Urinary bladder (tissue), 4 donors: ENCODE data around the gene ZNF512. TPM values are rescaled to one million over a fixed set of nuclear protein-coding genes. Genes with fewer than 3 reads are reported as not detected.
"Not testable (repeated sequence)": the region's sequence is repeated elsewhere in the genome, so short reads cannot be mapped to it uniquely, and the experiment has no call there.

ENCODE experiments used
- DNase-seq: peaks from one replicate; pipeline ENCODE4 v3.0.0-alpha.2; 2015; ENCODE audit errors: extremely low spot score
- H3K27ac ChIP-seq: one replicate; pipeline ENCODE4 v1.5.1; 2013; ENCODE audit warnings: low read depth, mild to moderate bottlenecking, moderate library complexity
- H3K36me3 ChIP-seq: one replicate; pipeline ENCODE4 v1.6.1; 2013; ENCODE audit warnings: mild to moderate bottlenecking, moderate library complexity; ENCODE audit not compliant: insufficient read depth
- H3K4me1 ChIP-seq: one replicate; pipeline ENCODE4 v1.6.1; 2013; ENCODE audit warnings: mild to moderate bottlenecking, moderate library complexity; ENCODE audit not compliant: insufficient read depth
- H3K4me3 ChIP-seq: one replicate; pipeline ENCODE4 v1.5.1; 2013; ENCODE audit warnings: low read depth, low read length
- WGBS: extraction: QIAGEN DNeasy Blood & Tissue Kit; methylation state at CpG from one replicate; pipeline ENCODE4 v1.1.7; 2013; 5-methylcytosine and 5-hydroxymethylcytosine counted together
- polyA plus RNA-seq: library from polyadenylated mRNA; stranded (reverse); fragments of 200-250 nt; gene quantifications from one replicate; pipeline ENCODE4 v1.2.3, GENCODE V29; 2013
- total RNA-seq: library from RNA; depleted of rRNA; stranded (reverse); fragments of >200 nt; gene quantifications from one replicate; pipeline ENCODE4 v1.2.3, GENCODE V29; 2014
- donor health status: healthy with polysubstance abuse.
- donor health status: healthy.

The ZNF512 gene
- total RNA-seq (40.2 TPM), polyA plus RNA-seq (31.6 TPM)

DNA sequence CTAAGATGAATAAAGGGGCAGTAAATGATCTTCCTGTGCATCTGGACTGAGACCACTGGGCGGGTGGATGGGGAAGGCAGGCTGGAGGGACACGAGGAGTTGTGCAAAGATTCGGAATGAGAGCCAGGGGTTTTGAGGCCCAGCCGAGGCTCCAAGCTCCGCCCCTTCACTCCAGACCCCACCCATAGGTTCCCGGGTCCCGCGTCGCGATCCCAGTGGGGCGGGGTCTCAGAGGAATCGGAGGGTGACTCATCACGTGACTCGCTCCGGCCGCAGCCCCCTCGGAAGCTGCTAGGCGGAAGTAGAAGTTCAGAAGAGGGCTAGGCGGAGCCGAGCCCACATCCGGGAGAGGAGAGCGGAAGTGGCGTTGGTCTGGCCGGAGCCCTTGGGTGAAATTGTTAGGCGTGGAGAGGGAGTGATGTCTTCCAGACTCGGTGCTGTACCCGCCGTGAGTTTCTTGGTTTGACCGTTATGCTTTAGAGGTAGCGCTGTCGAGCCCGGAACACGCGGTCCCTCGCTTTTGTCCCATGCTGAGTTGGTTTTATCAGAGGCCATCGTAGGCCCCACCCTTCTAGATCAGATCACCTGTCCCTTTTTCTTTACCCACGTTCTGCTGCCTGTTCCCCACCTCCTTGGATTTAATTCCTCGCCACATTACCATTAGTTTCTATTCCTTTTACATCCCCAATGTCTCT lies at the start of gene ZNF512:
Gene ZNF512, plus strand, starts transcription at position 348 of the 695 bp plus-strand sequence. Its CDS starts 71 bp downstream, at position 419.
- under 1% methylated on average over 38 of the region's 38 CpGs for WGBS
- no peaks in the 10 kb centered on the region for H3K4me1 ChIP-seq
- peak within 1 kb of the TSS; percentile 71 for H3K27ac ChIP-seq
- H3K36me3 ChIP-seq, result no peaks in the 10 kb centered on the region
- H3K4me3 ChIP-seq, result peak within 1 kb of the TSS; percentile 65
- DNase-seq, result peak; percentile 81

DNA sequence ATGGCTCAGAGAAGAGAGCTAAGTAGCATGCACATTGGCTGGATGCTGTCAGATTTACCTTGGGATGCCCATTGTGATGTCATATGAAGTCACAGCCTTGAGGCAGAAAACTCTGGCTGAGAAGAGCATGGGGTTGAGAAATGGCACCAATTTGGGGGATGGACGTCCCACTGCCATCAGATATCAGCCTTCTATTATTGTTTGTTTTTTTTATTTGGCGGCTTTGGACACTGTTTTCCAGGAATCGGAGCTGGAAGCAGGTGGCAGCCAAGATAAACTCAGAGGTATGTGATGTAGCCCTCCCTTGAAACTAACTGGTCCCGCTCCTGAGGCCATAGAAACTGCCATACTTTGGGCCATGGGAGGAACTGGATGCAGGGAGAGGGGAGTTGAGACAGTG lies 45.6 kb upstream of the ZNF512 start:
- 67% methylated on average over 4 of the region's 4 CpGs for WGBS
- no peak for DNase-seq
- H3K36me3 ChIP-seq, result no peaks in the 10 kb centered on the region
- H3K4me1 ChIP-seq, result no peaks in the 10 kb centered on the region
- no peak overlapping the region for H3K27ac ChIP-seq
- H3K4me3 ChIP-seq, result no peak overlapping the region

DNA sequence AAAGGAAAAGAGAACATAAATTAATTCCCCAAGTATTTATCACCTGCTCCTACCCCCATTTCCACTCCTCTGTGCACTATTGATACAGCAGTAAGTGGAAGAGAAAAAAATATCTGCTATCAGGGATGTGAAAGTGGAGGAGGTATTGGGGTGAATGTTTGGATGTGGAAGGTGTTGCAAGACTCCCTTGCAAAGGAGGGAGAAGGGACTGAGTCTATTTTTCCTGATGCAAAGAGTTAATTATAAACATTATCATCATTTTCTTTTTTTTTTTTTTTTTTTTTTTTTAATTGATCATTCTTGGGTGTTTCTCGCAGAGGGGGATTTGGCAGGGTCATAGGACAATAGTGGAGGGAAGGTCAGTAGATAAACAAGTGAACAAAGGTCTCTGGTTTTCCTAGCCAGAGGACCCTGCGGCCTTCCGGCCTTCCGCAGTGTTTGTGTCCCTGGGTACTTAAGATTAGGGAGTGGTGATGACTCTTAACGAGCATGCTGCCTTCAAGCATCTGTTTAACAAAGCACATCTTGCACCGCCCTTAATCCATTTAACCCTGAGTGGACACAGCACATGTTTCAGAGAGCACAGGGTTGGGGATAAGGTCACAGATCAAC lies 43.9 kb upstream of the ZNF512 start:
- 49% methylated on average over 4 of the region's 6 CpGs for WGBS
- DNase-seq, result not testable (repeated sequence)

DNA sequence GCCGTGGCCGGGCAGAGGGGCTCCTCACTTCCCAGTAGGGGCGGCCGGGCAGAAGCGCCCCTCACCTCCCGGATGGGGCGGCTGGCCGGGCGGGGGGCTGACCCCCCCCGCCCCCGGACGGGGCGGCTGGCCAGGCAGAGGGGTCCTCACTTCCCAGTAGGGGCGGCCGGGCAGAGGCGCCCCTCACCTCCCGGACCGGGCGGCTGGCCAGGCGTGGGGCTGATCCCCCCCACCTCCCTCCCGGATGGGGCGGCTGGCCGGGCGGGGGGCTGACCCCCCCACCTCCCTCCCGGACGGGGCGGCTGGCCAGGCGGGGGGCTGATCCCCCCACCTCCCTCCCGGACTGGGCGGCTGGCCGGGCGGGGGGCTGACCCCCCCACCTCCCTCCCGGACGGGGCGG lies 43.2 kb upstream of the ZNF512 start:
- DNase-seq, H3K27ac ChIP-seq, H3K4me3 ChIP-seq, H3K4me1 ChIP-seq, H3K36me3 ChIP-seq: not testable (repeated sequence)
- 93% methylated on average over 24 of the region's 35 CpGs for WGBS

More for the DNA sequence above, 43.9 kb upstream of the ZNF512 start:
- not testable (repeated sequence) for H3K4me3 ChIP-seq, H3K27ac ChIP-seq, H3K36me3 ChIP-seq, H3K4me1 ChIP-seq

DNA sequence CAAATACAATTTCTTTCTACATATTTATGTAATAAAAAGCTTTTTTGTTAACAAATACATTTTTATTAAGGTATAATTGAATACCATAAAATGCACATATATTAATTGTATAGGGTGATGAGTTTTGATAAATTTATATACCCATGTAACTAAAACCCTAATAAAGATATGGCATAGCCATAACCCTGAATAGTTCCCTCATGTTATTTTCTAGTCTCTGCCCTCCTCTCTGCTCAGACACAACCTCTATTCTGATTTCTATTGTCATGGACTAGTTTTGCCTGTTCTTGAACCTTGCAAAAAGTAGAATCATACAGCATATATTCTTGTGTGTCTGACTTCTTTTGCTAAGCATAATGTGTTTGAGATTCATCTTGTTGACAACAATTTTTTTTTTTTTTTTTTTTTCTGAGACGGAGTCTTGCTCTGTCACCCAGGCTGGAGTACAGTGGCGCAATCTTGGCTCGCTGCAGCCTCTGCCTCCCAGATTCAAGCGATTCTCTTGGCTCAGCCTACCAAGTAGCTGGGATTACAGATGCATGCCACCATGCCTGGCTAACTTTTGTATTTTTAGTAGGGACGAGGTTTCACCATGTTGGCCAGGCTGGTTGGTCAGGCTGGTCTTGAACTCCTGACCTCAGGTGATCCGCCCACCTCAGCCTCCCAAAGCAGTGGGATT lies 38.6 kb upstream of the ZNF512 start:
- Histone ChIP-seq H3K27ac (no peak overlapping the region), H3K4me3 (no peak overlapping the region), H3K4me1 (no peaks in the 10 kb centered on the region), H3K36me3 (no peaks in the 10 kb centered on the region)
- no peak for DNase-seq
- 82% methylated on average over 6 of the region's 6 CpGs for WGBS

- 90% methylated on average over 5 of the region's 5 CpGs for WGBS
- no peak overlapping the region for H3K4me3 ChIP-seq
- no peaks in the 10 kb centered on the region for H3K4me1 ChIP-seq
- no peak overlapping the region for H3K27ac ChIP-seq
- H3K36me3 ChIP-seq, result no peaks in the 10 kb centered on the region
- DNase-seq, result no peak
Observed at GRCh38 chr2:27545348-27546141, 37.3 kb upstream of the ZNF512 start.

DNA sequence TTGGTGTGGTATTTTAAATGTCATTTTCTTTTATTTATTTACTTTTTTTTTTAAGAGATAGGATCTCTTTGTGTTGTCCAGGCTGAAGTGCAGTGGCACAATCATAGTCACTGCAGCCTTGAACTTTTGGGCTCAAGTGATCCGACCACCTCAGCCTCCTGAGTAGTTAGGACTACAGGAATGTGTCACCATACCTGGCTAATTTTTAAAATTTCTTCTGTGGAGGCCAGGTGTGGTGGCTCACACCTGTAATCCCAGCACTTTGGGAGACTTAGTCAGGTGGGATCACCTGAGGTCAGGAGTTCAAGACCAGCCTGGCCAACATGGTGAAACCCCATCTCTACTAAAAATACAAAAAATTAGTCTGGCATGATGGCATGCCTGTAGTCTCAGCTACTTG lies 33.5 kb upstream of the ZNF512 start:
- WGBS, result 81% methylated on average over 1 of the region's 1 CpG
- DNase-seq, result no peak
- no peak overlapping the region for H3K27ac ChIP-seq

GRCh38 chr2:27551514-27551913 lies 31.3 kb upstream of the ZNF512 start:
- no peak overlapping the region for H3K27ac ChIP-seq
- DNase-seq, result no peak
- no peak overlapping the region for H3K4me3 ChIP-seq
- 98% methylated on average over 1 of the region's 1 CpG for WGBS
- H3K36me3 ChIP-seq, result no peaks in the 10 kb centered on the region
- no peaks in the 10 kb centered on the region for H3K4me1 ChIP-seq

More for the DNA sequence above, 33.5 kb upstream of the ZNF512 start:
- Histone ChIP-seq H3K36me3 (no peaks in the 10 kb centered on the region), H3K4me3 (no peak overlapping the region), H3K4me1 (no peaks in the 10 kb centered on the region)

DNA sequence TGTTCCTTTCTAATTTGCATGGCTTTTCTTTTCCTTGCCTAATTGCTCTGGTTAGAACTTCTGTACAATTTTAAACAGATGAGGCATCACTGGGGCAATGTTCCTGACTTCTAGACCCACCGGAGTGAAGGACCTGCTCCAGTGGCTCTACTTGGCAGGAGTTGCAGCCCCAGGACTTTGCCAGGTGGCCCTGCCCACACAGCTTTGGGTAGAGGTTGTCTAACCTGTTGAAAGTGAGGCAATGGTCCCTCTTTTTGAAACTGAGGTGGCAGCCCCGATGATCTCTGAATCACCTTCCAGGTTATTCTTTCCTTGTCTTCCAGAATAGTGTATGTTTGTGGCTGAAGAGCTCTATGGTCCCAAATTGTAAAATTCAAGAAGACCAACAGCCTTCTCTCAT lies 29.9 kb upstream of the ZNF512 start:
- WGBS, result 86% methylated on average over 2 of the region's 2 CpGs

DNA sequence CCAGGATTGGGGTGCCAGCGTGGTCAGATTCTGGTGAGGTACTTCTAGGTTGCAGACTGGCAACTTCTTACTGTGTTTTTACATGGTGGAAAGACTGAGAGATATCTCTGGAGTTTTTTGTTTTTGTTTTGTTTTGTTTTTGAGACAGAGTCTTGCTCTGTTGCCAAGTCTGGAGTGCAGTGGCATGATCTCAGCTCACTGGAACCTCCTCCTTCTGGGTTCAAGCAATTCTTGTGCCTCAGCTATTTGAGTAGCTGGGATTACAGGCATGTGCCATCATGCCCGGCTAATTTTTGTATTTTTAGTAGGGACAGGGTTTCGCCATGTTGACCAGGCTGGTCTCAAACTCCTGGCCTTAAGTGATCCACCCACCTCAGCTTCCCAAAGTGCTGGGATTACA lies 28.4 kb upstream of the ZNF512 start:
- DNase-seq, H3K27ac ChIP-seq: not testable (repeated sequence)

More for the DNA sequence above, 29.9 kb upstream of the ZNF512 start:
- no peaks in the 10 kb centered on the region for H3K4me1 ChIP-seq
- H3K36me3 ChIP-seq, result no peaks in the 10 kb centered on the region
- no peak overlapping the region for H3K27ac ChIP-seq
- DNase-seq, result no peak
- no peak overlapping the region for H3K4me3 ChIP-seq

GRCh38 chr2:27559228-27559627 lies 23.6 kb upstream of the ZNF512 start:
- Histone ChIP-seq H3K4me3 (no peak overlapping the region), H3K36me3 (no peaks in the 10 kb centered on the region), H3K27ac (no peak overlapping the region), H3K4me1 (no peaks in the 10 kb centered on the region)
- no peak for DNase-seq
- WGBS, result 39% methylated on average over 2 of the region's 2 CpGs

More for the DNA sequence above, 28.4 kb upstream of the ZNF512 start:
- H3K36me3 ChIP-seq, H3K4me3 ChIP-seq, H3K4me1 ChIP-seq: not testable (repeated sequence)
- 79% methylated on average over 3 of the region's 3 CpGs for WGBS

- DNase-seq, result no peak
- H3K4me3 ChIP-seq, result no peak overlapping the region
- 89% methylated on average over 2 of the region's 2 CpGs for WGBS
- H3K36me3 ChIP-seq, result no peaks in the 10 kb centered on the region
- H3K27ac ChIP-seq, result no peak overlapping the region
- no peaks in the 10 kb centered on the region for H3K4me1 ChIP-seq
Observed at GRCh38 chr2:27561060-27561459, 21.8 kb upstream of the ZNF512 start.

DNA sequence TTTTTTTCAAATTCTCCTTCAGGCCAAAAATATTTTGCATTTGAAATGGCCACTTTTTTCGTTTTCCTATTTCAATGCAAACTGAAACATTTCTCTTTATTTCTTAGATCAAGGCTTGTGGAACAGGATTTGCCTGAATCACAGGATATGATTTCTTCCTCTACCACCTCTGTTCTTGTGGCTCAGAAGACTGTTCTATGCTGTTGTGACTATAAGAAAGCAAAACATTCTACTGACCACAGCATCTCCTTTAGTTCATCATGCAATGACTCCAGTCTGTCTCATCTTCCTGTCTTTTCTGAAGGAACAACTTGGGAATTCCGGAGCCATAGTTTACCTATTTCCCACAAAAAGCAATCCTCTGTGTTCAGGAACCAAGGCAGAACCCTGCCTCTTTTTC lies 16.2 kb upstream of the ZNF512 start:
- H3K36me3 ChIP-seq, result no peaks in the 10 kb centered on the region
- no peak overlapping the region for H3K4me3 ChIP-seq
- DNase-seq, result no peak
- H3K27ac ChIP-seq, result no peak overlapping the region
- no peaks in the 10 kb centered on the region for H3K4me1 ChIP-seq
- WGBS, result 65% methylated on average over 2 of the region's 2 CpGs
